Left ventricle myocardium inferior (tissue), 1 donor: ENCODE data around the gene RBM38. TPM values are rescaled to one million over a fixed set of nuclear protein-coding genes. Genes with fewer than 3 reads are reported as not detected.
A peak's percentile ranks its signal among the peaks of the same experiment; 100 is the strongest.

Experiments
- DNase-seq: peaks from one replicate; pipeline ENCODE4 v3.0.0-alpha.2; 2020
- H3K27ac ChIP-seq: fragments of 200-600 bp; replicated peaks from 2 replicates; pipeline ENCODE4 v1.8.0; 2021
- H3K27me3 ChIP-seq: fragments of 200-600 bp; 2 replicates; pipeline ENCODE4 v1.8.0; 2021; ENCODE audit warnings: low read depth
- H3K36me3 ChIP-seq: fragments of 200-600 bp; 2 replicates; pipeline ENCODE4 v1.8.0; 2021
- H3K4me1 ChIP-seq: fragments of 200-600 bp; 2 replicates; pipeline ENCODE4 v1.8.0; 2021
- H3K4me3 ChIP-seq: fragments of 200-600 bp; 2 replicates; pipeline ENCODE4 v1.8.0; 2021; ENCODE audit warnings: mild to moderate bottlenecking, moderate library complexity
- H3K9me3 ChIP-seq: fragments of 200-600 bp; replicated peaks from 2 replicates; pipeline ENCODE4 v1.8.0; 2021
- CTCF ChIP-seq: fragments of 200-600 bp; IDR thresholded peaks from 2 replicates; pipeline ENCODE4 v1.8.0; 2021; ENCODE audit warnings: antibody characterized with exemption, mild to moderate bottlenecking, borderline replicate concordance
- intact Hi-C: fragments of 100-400 bp; cut with micrococcal nuclease; formaldehyde crosslinking; loops from one replicate; pipeline ENCODE4 v1.11.0; 2022
- total RNA-seq: library from RNA; stranded (reverse); fragmentation: NEBNext Ultra II Directional; extraction: Animal tissue kit (Norgen Biotek cat#: 25700); gene quantifications from one replicate; pipeline ENCODE4 v1.2.1, GENCODE V29; 2021
- donor health status: DM: no; HTN: yes; CAD: no; lungs with severe emphysema.

Gene RBM38
- total RNA-seq, 1 donor from 2014 or later = 75.5 TPM

- no peak for TF ChIP-seq CTCF
- intact Hi-C loops = no loop called here
- H3K27ac ChIP-seq = peak overlapping the region; percentile 33
- no peak overlapping the region for H3K4me3 ChIP-seq
- DNase-seq = no peak
- peaks cover 33% of the 10 kb centered on the region for H3K36me3 ChIP-seq
- H3K4me1 ChIP-seq = peaks cover 49% of the 10 kb centered on the region
- no peaks in the 10 kb centered on the region for H3K27me3 ChIP-seq
- no peaks in the 10 kb centered on the region for H3K9me3 ChIP-seq
Measured at GRCh38 chr20:57410398-57410920, 19.3 kb downstream of the RBM38 start.

- H3K36me3 ChIP-seq = peaks cover 30% of the 10 kb centered on the region
- intact Hi-C loops = no loop called here
- TF ChIP-seq CTCF = no peak
- no peak for DNase-seq
- H3K9me3 ChIP-seq = no peaks in the 10 kb centered on the region
- H3K27ac ChIP-seq = no peak overlapping the region
- H3K4me1 ChIP-seq = peaks cover 45% of the 10 kb centered on the region
- no peaks in the 10 kb centered on the region for H3K27me3 ChIP-seq
- H3K4me3 ChIP-seq = no peak overlapping the region
Measured at GRCh38 chr20:57410924-57411323, 19.7 kb downstream of the RBM38 start.

GRCh38 chr20:57411406-57412283 lies 20.4 kb downstream of the RBM38 start:
- no peak for DNase-seq
- H3K4me1 ChIP-seq = peaks cover 38% of the 10 kb centered on the region

GRCh38 chr20:57412347-57413029 lies 21.3 kb downstream of the RBM38 start:
- Histone ChIP-seq H3K9me3 (no peaks in the 10 kb centered on the region), H3K27me3 (no peaks in the 10 kb centered on the region), H3K4me1 (peaks cover 31% of the 10 kb centered on the region), H3K27ac (no peak overlapping the region), H3K36me3 (peaks cover 22% of the 10 kb centered on the region), H3K4me3 (no peak overlapping the region)
- intact Hi-C loops = no loop called here
- no peak for DNase-seq
- no peak for TF ChIP-seq CTCF

More at GRCh38 chr20:57411406-57412283, 20.4 kb downstream of the RBM38 start:
- intact Hi-C loops = no loop called here
- H3K27me3 ChIP-seq = no peaks in the 10 kb centered on the region
- no peak overlapping the region for H3K4me3 ChIP-seq
- TF ChIP-seq CTCF = no peak
- H3K36me3 ChIP-seq = peaks cover 23% of the 10 kb centered on the region
- H3K27ac ChIP-seq = no peak overlapping the region
- no peaks in the 10 kb centered on the region for H3K9me3 ChIP-seq

- intact Hi-C loops = no loop called here
Measured at GRCh38 chr20:57413986-57414385, 22.8 kb downstream of the RBM38 start.

More at GRCh38 chr20:57413986-57414385, 22.8 kb downstream of the RBM38 start:
- Histone ChIP-seq H3K36me3 (peaks cover 7% of the 10 kb centered on the region), H3K27me3 (no peaks in the 10 kb centered on the region), H3K4me3 (no peak overlapping the region), H3K4me1 (peaks cover 16% of the 10 kb centered on the region), H3K9me3 (no peaks in the 10 kb centered on the region), H3K27ac (no peak overlapping the region)
- no peak for DNase-seq
- no peak for TF ChIP-seq CTCF
